ENCODE results near the gene ABHD2. TPM values are rescaled to one million over a fixed set of nuclear protein-coding genes. Genes with fewer than 3 reads are reported as not detected.

ABHD2 gene
- polyA plus RNA-seq, 1 experiment = 69.6 TPM

GRCh38 chr15:89125088-89125826, 37.0 kb downstream of the ABHD2 start:
- ChIA-PET CTCF (interaction anchor here (1.2 kb wide), 1 partner anchor 180 kb away, joined by 3 read pairs; no protein-coding TSS in a partner anchor), POLR2A (no interaction called here)
- DNase-seq (ENCODE audit: low read depth) = no peak
- Histone ChIP-seq H3K4me3 (ENCODE audit: low read depth, low read length) (no peak overlapping the region), H3K27me3 (ENCODE audit: control insufficient read depth, insufficient read depth, low read length) (no peaks in the 10 kb centered on the region), H3K36me3 (ENCODE audit: control insufficient read depth, insufficient read depth, low read length) (peaks cover 1% of the 10 kb centered on the region; the same call in 1 of the 2 replicates)
- TF ChIP-seq CTCF (IDR thresholded peaks at IDR 0.05; ENCODE audit: insufficient read depth, low read depth, low read length) = no peak

- Histone ChIP-seq H3K36me3 (ENCODE audit: control insufficient read depth, insufficient read depth, low read length) (peaks cover 4% of the 10 kb centered on the region), H3K4me3 (ENCODE audit: low read depth, low read length) (no peak overlapping the region), H3K27me3 (ENCODE audit: control insufficient read depth, insufficient read depth, low read length) (no peaks in the 10 kb centered on the region)
- POLR2A ChIA-PET = no interaction called here
- CTCF ChIA-PET = interaction anchor here (1.1 to 1.8 kb wide), 4 partner anchors 20 to 181 kb away, joined by 3 to 5 read pairs (median 4); no protein-coding TSS in a partner anchor
- TF ChIP-seq CTCF (IDR thresholded peaks at IDR 0.05; ENCODE audit: insufficient read depth, low read depth, low read length) = no peak
- DNase-seq (ENCODE audit: low read depth) = no peak
Measured at GRCh38 chr15:89126009-89126408, 37.8 kb downstream of the ABHD2 start.

- Histone ChIP-seq H3K36me3 (ENCODE audit: control insufficient read depth, insufficient read depth, low read length) (peaks cover 4% of the 10 kb centered on the region), H3K27me3 (ENCODE audit: control insufficient read depth, insufficient read depth, low read length) (no peaks in the 10 kb centered on the region), H3K4me3 (ENCODE audit: low read depth, low read length) (no peak overlapping the region)
- ChIA-PET CTCF (interaction anchor here (1.4 to 4.3 kb wide), 3 partner anchors 13 to 68 kb away, joined by 5 to 37 read pairs (median 5); no protein-coding TSS in a partner anchor), POLR2A (no interaction called here)
- no peak for TF ChIP-seq CTCF (IDR thresholded peaks at IDR 0.05; ENCODE audit: insufficient read depth, low read depth, low read length)
- DNase-seq (ENCODE audit: low read depth) = no peak
Measured at GRCh38 chr15:89127054-89127702, 38.9 kb downstream of the ABHD2 start.

- DNase-seq (ENCODE audit: low read depth) = no peak
- Histone ChIP-seq H3K27me3 (ENCODE audit: control insufficient read depth, insufficient read depth, low read length) (no peaks in the 10 kb centered on the region), H3K4me3 (ENCODE audit: low read depth, low read length) (no peak overlapping the region), H3K36me3 (ENCODE audit: control insufficient read depth, insufficient read depth, low read length) (peaks cover 2% of the 10 kb centered on the region)
- POLR2A ChIA-PET = no interaction called here
- TF ChIP-seq CTCF (IDR thresholded peaks at IDR 0.05; ENCODE audit: insufficient read depth, low read depth, low read length) = no peak
- CTCF ChIA-PET = interaction anchor here (0.7 to 4.3 kb wide), 13 partner anchors 9 to 224 kb away, joined by 3 to 37 read pairs (median 4); no protein-coding TSS in a partner anchor
Measured at GRCh38 chr15:89128320-89129122, 40.3 kb downstream of the ABHD2 start.
